GM19463 (cell line): ENCODE data around the gene NTRK3.

ENCODE experiments used
- ATAC-seq: cut with Tn5 transposase; IDR thresholded peaks from one replicate; pipeline ENCODE4 v1.9.1; 2021; ENCODE audit warnings: mild to moderate bottlenecking, moderate library complexity; ENCODE audit not compliant: unreplicated experiment

Gene NTRK3

DNA sequence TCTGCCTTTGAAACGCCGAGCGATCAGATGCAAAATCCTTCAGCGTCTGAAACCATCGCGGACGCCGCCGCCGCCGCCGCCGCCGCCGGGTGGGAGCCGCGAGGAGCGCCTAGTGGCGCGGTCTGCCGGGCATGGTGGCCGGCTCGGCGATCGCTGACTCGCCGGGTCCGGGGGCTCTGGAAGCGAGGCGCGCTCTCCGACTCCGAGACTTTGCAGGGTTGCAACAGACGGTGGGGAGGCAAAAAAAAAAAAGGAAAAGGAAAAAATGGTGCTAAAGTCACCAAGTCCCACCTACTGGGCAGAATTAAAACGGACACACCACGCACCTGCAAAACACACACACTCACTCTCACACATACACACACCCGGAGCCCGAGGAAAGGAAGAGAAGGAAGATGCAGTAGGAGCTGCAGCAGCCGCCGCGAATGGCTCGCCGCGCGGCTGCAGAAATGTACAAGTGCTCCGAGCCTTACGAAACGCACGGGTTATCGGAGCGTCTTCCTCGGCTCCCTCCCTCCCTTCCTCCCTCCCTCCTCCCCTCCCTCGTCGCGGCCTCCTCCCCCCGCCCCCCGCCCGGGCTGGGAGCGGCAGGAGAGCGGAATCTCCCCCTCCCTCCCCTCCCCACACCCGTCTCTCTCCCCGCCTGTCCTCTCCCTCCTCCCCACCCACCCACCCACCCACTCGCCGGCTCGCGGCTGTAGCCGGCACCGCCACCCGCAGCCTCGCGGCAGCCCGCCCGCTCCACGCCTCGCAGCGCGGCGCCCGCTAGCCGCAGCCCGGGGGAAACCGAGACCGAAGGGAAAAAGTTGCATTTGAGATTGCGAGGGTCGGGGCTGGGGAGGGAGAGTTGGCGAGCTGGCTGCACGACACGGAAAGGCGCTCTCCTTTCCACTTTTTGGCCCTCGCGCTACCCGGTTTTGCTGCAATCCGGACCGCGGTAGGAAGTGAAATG, at the start of gene NTRK3:
Gene NTRK3, minus strand, starts transcription at position 461 of the 952 bp plus-strand sequence. CDS start 586 bp downstream, outside the sequence.
- no peak for ATAC-seq

DNA sequence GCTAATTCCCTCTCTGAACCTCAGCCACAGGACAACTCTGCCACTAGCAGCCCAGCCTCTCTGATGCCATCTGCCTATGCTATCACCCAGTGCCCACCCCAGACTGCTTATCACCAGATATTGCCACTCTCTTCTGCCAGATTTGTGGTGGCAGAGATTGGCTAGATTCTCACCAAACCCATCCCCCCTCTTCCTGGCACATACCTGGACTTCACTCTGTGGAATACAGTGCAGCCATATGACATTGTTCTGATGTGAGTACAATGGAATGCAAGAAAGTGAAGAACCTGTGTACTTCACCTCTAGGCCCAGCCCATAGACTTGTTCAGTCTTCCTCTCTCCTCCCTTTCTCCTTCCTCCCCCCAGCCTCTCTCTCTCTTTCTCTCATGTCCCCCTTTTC, 46.9 kb upstream of the NTRK3 start:
- no peak for ATAC-seq

- ATAC-seq, result no peak
Measured at GRCh38 chr15:88302373-88302772, 45.8 kb upstream of the NTRK3 start.

DNA sequence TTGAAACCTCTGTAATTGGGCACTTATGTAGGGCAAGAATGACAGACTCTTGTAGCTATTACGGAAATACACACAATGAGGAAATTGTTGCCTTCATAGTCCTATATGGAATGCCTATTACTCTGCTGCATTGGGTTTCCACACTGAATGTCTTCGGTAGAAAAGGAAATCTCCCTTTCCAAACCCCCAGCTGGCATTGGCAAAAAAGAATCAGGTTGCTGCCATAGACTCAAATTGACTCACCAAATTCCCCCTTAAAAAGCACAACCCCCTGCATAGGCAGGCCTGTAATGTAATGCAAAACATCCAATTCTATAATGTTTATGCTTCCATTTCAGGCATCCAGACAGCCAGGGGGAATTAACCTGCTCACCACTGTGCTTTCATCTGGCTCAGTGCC, 44.8 kb upstream of the NTRK3 start:
- ATAC-seq, result no peak

GRCh38 chr15:88300861-88301260, 44.3 kb upstream of the NTRK3 start:
- ATAC-seq, result no peak

GRCh38 chr15:88300089-88300488, 43.5 kb upstream of the NTRK3 start:
- ATAC-seq, result no peak

DNA sequence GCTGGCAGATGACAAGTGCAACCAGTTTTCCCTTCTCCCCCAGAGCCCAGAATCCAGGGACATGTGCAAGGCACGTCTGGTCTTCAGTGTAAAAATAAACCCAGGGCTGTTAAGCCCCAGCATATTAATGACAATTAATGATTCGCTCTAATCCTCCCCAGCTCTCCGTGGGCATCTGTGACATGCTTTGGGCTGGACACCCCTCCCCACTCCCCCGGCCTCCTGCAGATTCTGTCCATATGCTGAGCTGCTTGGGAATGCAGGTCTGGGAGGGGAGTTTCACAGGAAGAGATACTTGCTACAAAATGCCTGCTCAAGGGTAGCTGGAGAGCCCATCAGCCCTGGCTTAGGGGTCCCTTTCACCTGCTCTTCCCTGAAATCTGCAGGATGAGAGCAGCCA, 43.0 kb upstream of the NTRK3 start:
- no peak for ATAC-seq

- no peak for ATAC-seq
Measured at GRCh38 chr15:88288661-88289060, 32.1 kb upstream of the NTRK3 start.

DNA sequence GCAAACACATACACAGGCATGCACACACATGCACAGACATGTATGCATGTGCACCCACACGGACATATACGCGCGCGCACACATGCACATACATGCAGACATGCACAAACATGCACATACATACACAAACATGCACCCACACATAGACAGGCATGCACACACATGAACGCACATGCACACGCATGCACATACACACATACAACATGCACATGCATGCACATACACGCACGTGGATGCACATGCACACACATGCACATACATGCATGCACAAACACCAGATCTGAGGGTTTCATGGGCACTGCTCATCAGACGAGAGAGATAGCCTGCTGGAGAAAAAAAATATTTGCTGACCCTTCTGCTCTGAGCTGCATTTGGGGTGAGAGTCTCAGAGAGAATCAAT, 31.7 kb upstream of the NTRK3 start:
- no peak for ATAC-seq

DNA sequence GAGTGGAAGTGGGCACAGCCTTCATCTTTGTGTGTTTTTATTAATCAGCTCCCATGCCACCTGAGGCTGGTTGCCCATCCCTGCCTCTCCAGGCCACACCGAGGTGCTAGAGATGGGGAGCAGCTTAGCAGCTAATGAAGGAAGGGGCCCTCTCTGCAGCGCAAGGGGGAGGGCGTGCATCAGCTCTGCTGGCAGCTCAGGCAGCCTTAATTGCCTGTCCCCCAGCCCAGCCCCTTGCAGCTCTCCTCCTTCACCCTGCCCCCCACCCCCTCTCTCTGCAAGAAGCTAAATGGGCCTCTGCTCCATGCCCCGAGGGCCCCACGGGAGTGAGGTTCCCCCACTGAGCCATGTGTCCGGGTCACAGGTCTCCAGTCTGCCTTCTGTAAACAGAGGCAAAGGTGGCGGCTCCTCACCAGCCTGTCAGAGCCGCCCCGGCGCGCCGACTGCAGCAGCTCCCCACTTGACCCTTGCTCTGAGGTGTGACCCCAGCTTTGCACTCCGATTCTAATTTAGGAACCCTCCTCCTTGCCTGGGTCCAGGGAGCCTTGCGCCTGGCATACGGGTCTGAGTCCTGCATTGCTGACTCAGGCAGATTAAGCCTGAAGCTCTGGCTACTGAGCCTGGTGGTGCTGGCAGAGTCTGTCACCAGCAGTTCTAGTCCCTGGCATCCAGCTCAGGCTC, 27.9 kb upstream of the NTRK3 start:
- ATAC-seq, result no peak

DNA sequence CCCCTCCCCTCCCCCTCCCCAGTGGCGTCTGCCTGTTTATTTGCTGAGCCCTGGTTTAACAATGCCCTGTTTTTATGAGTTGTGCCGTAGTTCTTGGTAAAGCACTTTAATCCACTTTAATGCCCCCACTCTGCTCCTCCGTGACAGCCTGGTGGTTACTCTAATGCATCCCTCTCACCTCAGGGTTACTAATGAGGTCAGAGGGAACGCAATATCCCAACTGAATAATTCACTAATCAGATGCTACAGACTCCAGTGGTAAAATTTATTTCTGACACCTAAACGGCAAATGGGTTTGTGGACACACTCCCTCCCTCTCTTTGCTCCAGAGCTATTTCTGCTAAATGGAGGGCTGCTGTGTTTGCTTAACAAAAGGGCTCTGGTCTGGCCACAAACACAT, 26.1 kb upstream of the NTRK3 start:
- no peak for ATAC-seq

DNA sequence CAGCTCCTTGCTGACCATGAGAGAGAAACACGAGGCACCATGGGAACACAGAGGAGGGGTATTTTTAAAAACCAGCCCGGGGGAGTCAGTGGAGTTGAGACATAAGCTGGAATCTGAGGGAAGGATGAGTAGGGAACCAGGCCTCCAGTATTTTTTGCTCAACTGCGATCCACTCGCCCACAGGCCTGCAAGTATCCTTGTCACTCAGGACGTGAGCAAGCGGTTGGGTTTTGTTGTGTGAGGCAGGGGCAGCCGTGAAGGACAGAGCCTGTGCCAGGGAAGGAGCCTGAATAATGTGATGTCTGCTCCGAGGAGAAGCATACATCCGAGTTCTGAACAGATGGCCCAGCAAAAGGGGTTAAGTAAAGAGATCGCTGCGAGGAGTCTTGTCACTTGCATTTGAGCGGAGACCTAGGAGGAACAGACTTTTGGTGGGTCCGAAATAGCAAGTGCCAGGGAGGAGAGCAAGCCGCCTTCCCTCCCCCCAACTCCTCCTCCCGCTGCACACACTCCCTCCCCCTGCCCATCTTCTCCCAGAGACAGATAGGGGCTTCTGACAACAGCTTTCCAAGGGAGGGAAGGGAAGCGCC, 20.4 kb upstream of the NTRK3 start:
- ATAC-seq, result no peak

DNA sequence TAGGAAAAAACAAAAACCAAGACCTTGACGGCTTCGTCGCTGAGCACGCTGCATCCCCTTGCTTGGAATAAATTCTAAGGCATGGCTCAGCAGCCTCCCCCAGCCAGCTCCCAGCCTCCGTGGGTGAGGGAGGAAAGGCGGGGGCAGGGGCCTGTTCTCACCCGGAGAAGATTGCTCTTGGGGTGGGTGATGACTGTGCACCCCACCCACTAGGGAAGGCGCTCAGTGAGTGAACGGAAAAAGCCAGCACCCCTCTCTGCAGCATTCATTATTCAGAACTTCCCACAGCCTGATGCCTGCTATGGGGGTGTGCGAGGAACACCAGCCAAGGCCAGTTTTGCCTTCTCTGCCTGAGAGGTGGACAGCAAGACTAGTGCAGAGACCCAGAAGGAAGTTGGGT, 19.3 kb upstream of the NTRK3 start:
- ATAC-seq, result no peak

GRCh38 chr15:88274553-88275460, 18.3 kb upstream of the NTRK3 start:
- peak; percentile 84 for ATAC-seq

DNA sequence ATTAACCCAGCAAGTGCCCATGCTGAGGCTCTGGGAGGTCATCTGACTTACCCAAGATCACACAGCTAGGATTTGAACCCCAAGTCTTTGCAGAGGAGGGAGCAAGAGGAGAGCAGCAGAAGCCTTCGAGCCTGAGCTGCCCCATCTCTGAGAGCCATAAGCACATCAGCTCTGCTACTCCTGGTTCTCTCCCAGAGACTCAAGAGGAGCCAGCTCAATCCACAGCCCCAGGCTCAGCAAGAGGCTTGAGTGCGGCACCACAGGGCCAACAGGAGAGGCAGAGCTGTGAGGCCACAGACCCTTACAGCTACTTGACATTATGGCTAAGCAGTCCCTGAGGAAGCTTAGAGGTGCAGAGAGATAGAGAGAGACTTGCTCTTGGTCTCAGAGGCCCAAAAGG, 15.9 kb upstream of the NTRK3 start:
- no peak for ATAC-seq

GRCh38 chr15:88269356-88270062, 13.0 kb upstream of the NTRK3 start:
- no peak for ATAC-seq

- ATAC-seq, result no peak
Measured at GRCh38 chr15:88267720-88268119, 11.2 kb upstream of the NTRK3 start.

DNA sequence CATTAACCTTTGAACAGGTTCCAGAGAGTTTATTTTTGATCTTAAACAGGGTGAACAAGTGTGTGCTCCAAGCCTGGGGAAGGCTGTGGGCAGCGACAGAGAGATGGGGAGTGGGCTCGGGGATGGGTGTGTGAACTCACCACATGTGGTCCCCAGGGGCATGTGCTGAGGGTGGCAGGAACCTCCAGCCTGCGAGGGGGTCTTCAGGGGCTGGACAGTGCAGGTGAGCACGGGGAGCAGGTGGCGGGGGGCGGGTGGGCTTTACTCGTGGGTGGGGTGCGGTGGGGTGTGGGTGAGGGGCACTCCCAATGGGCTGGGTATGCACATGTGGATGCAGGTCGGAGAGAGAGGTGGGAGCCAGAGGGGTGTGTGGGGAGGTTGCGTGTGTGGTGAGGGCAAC, 9.6 kb upstream of the NTRK3 start:
- no peak for ATAC-seq

DNA sequence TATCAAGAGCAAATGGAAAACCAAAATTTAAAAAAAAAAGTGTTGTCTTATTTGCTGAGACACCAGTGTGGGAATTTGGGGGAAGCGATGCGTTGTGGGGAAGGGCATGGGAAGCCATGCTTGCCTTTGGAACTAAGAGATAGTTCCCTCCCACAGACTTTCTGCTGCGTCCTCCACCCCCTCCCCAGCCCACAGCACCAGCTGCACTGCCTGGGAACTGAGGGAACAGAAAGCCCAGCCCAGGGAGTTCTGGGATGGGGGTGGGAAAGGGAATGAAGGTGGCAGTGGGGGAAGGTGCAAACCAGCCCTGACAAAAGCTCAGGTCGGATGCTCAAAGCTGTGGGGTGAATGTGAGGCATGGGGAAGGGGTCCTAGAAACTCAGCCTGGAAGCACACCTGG, 8.1 kb upstream of the NTRK3 start:
- no peak for ATAC-seq

DNA sequence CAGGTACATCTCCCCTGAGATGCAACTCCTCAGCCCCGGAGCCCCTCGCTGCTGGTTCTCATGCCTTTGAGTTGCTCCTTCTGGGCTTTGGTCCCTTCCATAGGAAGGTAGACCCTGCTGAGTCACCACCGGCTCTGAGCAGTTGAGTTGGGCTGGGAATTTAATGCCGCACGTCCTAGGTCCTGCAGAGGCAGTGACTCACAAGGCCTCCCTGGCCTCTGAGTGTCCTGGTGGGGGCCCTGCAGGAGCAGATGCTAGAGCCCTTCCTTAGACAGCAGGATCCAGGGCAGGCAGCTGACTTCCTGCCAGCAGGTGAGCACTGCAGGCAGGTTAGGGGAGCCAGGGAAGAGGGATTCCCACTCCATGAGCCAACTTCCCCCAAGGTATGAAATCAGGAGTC, 5.5 kb upstream of the NTRK3 start:
- ATAC-seq, result no peak
